ENCODE measurements around the gene ALAS2.
"Not testable (repeated sequence)": the region's sequence is repeated elsewhere in the genome, so short reads cannot be mapped to it uniquely, and the experiment has no call there.

ALAS2 gene, protein sequence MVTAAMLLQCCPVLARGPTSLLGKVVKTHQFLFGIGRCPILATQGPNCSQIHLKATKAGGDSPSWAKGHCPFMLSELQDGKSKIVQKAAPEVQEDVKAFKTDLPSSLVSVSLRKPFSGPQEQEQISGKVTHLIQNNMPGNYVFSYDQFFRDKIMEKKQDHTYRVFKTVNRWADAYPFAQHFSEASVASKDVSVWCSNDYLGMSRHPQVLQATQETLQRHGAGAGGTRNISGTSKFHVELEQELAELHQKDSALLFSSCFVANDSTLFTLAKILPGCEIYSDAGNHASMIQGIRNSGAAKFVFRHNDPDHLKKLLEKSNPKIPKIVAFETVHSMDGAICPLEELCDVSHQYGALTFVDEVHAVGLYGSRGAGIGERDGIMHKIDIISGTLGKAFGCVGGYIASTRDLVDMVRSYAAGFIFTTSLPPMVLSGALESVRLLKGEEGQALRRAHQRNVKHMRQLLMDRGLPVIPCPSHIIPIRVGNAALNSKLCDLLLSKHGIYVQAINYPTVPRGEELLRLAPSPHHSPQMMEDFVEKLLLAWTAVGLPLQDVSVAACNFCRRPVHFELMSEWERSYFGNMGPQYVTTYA

DNA sequence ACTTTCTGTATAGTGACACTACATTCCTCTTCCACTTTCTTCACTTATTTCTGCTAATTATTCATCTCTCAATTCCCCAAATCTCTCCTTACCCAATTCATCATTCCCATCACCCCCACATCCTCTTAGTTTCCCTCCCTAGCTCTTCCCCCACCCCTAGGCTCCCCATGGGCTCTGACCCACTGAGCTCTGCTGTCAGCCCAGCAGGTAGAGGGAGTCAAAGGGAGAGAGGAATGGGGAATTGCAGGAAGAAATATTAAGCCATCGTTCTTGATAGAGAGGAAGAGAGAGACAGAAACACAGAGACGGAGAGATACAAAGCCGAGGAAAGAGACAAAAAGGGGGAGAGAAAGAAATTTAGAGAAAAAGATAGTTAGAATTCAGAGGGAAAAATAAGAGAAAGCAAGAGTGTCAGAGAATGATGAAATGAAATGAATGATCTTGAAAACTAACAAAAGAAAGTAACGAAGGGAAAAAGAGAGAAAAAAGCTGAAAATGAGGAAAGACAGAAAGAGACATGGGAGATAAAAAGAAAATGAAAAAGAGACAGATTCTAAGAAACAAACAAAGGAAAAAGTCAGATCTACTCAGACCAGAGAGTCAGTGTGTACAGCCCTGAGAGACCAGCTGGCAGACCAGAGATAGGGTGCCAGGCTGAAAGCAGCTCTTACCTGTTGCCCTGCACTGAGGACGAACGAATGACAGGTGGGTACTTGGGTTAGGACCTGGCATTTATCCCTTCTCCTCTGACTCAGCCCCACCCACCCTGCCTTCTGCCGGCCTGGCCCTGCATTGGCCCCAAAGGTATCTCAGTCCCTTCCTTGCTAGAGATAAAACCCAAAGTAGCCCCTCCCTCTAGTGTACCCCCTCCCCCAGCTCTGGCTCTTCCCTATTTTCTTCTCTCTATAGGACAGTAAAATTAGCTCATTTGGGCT lies at the start of gene ALAS2:
ALAS2 (minus strand) TSS at position 707 of the 935 bp plus-strand sequence. CDS start 4,977 bp downstream, outside the sequence.
- no peak for DNase-seq (ENCODE audit: low read depth in 3 of 3)

DNA sequence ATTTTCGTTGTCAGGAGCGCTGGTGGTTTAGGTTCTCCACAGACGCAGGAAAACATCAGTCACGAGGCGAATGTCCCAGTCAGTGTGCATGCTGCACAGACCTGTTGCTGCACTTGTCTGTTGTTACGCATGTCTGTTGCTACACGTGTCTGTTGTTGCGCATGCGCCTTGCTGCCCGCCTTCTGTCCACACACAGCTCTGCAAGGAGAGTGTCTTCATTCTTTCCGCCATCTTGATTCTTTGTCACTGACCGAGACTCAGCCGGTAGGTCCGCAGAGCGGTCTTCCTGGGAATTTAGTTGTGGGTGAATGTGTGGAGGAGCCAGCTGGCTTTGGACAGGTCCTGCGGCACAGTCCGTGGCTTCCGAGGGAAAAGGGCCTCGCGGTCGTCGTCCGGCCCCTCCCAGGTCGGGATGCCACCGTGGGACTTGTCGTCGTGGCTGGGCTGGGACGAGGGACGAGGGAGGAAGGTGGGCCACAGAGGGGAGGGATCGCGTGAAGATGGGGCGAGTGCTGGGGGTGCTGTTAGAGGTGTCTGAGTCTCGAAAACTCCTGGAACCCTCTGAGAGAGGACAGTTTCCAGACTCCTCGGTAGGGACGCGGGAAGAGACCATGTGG lies 44.2 kb upstream of the ALAS2 start, which contains the start of gene PAGE2B:
PAGE2B (plus strand) TSS at position 180 of the 617 bp plus-strand sequence. CDS start 1,012 bp downstream, outside the sequence.
- no peak for DNase-seq (ENCODE audit: low read depth in 3 of 3)

DNA sequence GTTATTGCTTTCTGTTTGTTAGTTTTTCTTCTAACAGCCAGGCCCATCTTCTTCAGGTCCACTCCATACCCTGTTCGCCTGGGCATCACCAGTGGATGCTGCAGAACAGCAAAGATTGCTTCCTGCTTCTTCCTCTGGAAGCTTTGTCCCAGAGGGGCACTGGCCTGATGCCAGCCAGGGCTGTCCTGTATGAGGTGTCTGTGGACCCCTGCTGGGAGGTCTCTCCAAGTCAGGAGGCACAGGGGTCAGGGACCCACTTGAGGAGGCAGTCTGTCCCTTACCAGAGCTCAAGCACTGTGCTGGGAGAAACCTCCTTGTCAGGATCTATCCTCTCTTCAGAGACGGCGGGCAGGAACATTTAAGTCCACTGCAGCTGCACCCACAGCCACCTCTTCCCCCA lies 41.5 kb upstream of the ALAS2 start:
- no peak for DNase-seq (ENCODE audit: low read depth in 3 of 3)

DNA sequence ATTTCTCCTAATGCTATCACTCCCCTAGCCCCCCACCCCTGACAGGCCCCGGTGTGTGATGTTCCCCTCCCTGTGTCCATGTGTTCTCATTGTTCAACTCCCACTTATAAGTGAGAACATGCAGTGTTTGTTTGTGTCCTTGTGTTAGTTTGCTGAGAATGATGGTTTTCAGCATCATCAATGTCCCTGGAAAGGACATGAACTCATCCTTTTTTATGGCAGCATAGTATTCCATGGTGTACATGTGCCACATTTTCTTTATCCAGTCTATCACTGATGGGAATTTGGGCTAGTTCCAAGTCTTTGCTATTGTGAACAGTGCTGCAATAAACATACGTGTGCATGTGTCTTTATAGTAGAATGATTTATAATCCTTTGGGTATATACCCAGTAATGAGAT lies 36.4 kb upstream of the ALAS2 start:
- DNase-seq (ENCODE audit: low read depth in 3 of 3): not testable (repeated sequence)

DNA sequence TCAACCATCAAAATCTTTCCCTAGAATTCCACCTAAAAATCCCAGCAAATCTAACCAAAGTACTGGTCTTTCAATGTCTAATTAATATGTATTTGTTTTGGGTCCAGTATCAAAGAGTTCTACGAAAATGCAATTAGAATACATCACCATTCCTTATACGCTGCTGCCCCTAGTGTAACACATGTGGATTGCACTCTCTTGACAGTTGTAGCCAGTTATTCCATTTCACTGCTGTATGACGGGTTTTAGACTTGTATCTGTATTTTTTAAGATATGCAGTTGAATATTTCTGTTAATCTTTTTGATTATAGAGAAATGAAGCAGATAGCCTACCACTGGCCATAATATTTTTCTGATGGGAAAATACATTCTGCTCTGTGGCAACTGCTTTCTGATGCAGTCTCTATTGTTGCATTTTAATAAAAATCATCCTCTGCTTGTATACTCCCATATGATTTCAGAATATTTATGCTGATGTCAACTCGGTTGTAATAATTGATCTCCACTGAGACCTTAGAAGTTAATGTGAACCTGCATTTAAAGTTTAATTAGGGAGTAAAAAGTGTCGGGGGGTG lies 27.0 kb upstream of the ALAS2 start:
- DNase-seq (ENCODE audit: low read depth in 3 of 3): peak in 1 of 3 experiments; percentile 6

DNA sequence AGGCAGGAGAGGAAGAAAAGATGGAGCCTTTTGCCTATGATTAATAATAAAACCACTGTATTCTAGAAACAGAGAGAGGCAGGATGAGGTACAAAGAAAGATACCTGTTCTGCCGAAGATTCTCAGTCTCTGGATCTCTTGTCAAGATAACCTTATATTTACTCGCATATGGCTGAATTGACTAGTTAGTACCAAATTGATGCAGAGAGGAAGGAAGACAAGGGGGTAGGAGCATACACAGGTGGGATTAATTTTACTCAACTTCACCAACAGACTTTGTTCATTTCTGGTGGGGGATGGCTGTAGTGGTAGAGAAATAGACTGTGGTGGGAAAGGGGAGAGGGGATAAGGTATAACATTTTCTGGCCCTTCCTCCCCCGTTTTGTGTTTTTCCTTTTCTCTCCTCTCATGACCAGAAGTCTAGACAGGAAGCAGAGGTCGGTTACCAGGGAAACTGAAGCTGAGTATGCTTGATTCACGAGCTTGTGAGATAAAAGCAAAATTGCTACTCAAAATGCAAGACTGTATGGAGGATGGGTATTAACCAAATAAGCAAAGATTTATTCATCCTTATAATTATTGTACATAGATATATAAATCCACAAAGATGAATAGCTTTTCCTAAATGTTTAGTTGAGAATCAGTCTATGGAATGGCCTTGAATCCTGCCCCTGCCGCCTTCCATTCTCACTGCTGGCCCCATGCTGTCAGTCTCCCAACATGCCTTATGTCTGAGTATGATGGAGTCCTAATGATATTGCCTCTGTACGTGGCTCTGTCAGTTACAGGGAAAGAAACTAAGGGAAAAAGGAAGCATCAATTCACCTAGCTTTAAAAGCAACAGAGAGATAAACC lies 26.3 kb upstream of the ALAS2 start:
- peak in 1 of 3 experiments; percentile 5 for DNase-seq (ENCODE audit: low read depth in 3 of 3)

DNA sequence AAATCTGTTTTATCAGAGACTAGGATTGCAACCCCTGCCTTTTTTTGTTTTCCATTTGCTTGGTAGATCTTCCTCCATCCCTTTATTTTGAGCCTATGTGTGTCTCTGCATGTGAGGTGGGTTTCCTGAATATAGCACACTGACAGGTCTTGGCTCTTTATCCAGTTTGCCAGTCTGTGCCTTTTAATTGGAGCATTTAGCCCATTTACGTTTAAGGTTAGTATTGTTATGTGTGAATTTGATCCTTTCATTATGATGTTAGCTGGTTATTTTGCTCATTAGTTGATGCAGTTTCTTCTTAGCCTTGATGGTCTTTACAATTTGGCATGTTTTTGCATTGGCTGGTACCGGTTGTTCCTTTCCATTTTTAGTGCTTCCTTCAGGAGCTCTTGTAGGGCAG lies 19.8 kb upstream of the ALAS2 start:
- DNase-seq (ENCODE audit: low read depth in 3 of 3): not testable (repeated sequence)

DNA sequence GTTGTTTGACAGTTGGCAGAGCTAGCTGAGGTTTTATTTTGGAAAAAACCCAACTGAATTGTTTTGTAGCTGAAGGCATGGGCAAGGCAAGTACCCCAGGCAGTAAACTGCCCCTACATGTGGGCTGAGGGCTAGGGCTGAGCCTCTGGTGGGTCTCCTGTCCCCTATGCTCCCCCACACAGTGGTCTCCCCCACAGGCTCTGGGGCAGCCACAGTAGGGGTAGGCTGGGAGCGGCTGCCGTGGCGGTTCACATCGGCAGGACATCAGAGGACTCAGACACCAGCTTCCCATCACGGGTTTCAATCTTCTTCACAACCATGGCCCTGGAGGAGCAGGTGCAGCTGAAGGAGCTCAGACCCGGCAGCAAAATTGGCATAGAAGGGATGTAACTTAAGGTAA lies 10.7 kb upstream of the ALAS2 start:
- DNase-seq (ENCODE audit: low read depth in 3 of 3): no peak

DNA sequence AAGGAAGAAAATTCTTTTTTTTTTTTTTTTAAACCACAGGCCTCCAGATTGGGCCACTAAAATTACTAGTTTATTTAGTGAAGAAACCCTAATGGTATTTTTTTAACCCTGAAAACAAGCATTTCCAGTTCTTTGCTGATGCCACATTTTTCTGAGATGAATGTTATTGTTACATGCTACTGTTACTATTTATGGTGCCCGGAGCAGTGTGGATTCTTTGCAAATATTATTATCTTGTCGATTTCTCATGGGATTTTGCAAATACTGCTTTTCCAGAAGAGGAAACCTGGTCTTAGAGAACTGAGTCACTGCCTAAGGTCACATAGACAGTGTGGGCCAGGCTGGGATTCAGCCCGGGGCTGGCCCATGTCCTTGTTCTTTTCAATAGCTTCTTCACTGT lies 8.7 kb upstream of the ALAS2 start:
- no peak for DNase-seq (ENCODE audit: low read depth in 3 of 3)

DNA sequence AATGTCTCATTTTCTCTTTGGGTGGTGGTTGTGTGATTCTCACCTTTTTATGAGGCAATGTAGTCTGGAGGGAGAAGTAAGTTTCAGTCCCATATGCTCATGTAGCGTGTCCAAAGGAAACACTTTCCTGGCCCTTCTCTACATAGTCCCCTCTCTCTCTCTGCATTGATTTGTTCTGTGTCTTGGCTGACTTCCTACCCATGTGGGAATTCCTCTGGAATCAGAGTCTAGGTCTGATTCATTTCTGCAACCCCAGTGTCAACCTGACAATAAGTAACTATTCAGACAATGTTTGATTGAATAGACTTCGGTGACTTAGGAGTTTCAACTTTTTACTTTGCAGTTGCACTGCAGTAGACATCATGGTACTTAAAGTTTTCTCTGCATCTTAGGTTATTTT lies 2.7 kb upstream of the ALAS2 start:
- DNase-seq (ENCODE audit: low read depth in 3 of 3): no peak

DNA sequence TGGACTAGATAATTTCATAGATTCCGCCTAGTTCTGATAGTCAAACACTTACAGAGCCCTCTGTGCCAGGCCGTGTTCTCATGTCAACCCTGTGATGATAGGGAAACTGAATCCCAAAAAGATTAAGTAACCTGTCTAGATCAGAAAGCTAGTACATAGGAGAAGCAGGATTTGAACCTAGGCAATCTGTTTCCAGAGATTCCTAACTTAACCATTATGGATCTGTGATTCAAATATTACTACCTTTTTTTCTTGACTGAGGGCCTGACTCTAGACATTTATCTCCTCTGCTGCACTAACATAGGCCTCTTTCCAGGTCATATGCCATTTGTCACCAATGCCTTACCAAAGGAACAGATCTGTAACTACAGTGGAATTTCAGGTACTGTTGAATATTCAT lies 1.5 kb downstream of the ALAS2 start:
- DNase-seq (ENCODE audit: low read depth in 3 of 3): no peak

DNA sequence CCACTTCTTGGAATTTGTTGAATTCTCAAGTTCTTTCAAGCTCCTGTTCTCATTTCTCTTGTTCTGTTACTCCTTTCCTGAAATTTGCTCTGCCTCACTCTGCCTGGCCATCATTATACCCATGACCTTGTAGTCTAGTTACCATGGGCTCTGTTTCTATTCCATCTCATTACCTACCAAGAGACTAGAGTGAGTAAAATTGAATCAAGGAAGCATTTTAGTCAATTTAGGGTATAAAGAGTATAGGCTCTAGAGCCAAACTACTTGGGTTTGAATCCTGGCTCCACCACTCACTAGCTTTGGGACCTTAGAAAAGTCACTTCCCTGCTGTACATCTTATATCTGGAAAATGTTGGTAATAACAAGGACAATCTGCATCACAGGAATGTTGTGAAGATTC lies 2.2 kb downstream of the ALAS2 start:
- no peak for DNase-seq (ENCODE audit: low read depth in 3 of 3)

DNA sequence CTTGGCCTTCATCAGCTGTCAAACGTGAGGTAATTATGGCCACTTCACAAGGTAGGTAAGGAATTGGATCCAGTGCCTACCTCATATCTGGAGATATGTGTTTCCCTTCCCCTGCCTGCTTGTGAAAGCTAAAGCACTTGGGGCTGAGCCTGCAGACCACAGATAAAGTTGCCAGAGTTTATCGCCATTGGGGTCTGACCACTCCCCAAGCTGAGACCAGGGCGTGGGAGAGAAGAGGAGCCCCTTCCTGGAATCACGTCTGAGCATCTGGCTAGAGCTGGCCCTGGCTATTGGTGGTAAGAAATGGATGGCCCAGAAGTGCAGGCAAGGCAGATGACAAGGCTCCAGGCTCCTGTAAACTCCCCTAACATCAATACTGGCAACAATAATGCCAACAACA lies 2.7 kb downstream of the ALAS2 start:
- DNase-seq (ENCODE audit: low read depth in 3 of 3): no peak

DNA sequence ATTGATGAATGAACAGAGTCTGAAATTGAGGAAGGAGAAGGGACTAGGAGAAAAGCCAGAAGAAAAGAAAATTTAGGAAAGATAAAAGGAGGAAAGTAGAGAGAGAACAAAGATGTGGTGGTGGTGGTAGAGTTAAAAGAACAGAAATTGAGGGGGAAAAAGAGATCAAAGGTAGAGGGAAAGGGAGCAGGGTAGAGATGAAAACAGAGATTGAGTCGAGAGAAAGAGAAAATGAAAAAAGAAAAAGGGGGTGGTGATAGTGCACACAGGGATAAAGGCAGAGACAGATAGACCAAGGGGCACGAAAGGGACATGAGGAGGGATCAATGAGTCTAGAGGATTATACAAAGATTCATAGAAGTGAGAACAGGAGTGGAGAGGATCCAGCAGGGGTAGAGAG lies 3.9 kb downstream of the ALAS2 start:
- DNase-seq (ENCODE audit: low read depth in 3 of 3): no peak

DNA sequence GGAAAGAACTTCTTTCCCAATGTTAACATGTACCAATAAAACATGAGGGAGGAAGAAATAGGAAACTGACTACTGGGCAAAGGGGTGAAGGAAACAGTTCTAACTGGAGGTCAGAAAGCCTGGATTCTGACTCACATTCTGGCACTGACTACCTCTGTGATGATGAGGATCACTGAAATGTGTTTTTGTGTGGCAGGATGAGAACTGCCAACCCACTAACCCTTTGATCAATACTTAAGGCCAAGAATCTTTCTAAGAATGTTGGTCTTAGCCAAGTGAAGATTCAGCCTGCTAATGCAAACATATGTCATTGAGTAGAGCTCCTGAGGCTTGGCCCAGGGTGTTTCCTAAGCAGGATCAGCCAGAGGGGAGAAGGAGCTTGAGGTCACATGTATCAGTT lies 4.6 kb downstream of the ALAS2 start:
- no peak for DNase-seq (ENCODE audit: low read depth in 3 of 3)

DNA sequence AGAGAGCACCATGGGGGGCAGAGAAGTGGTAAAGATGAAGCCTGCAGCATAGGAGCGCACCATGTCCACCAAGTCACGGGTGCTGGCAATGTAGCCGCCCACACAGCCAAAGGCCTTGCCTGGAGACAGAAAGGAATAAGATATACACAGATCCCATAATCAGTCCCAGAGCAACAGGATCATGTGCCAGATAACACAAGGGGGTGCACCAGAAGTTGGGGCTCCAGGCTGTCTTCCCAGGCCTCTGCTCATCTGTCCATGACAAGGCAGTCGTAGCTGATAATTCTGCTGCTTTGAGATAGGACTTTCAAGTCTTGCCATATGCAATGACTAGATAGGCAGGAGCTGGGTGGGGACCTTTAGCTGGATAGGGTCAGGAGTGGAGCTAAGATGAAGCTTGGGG lies 15.9 kb downstream of the ALAS2 start:
- DNase-seq (ENCODE audit: low read depth in 3 of 3): no peak

DNA sequence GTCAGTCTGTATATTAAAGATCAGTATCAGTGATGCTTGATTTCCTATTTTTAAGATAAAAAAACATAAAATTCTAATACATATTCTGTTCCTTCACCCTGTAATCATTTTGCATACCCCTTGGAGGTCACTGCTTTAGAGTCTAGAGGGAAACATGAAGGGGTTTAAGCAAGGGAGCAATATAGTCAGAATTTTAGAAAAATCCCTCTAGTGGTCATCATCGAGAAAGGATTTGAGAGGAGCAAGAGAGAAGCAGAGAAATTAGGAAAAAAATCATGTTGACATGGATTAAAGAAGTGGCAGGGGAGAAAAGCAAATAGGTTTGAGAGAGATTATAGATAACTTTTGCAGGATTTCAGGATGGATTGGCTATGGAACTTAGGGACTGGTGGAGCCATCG lies 19.5 kb downstream of the ALAS2 start:
- no peak for DNase-seq (ENCODE audit: low read depth in 3 of 3)

DNA sequence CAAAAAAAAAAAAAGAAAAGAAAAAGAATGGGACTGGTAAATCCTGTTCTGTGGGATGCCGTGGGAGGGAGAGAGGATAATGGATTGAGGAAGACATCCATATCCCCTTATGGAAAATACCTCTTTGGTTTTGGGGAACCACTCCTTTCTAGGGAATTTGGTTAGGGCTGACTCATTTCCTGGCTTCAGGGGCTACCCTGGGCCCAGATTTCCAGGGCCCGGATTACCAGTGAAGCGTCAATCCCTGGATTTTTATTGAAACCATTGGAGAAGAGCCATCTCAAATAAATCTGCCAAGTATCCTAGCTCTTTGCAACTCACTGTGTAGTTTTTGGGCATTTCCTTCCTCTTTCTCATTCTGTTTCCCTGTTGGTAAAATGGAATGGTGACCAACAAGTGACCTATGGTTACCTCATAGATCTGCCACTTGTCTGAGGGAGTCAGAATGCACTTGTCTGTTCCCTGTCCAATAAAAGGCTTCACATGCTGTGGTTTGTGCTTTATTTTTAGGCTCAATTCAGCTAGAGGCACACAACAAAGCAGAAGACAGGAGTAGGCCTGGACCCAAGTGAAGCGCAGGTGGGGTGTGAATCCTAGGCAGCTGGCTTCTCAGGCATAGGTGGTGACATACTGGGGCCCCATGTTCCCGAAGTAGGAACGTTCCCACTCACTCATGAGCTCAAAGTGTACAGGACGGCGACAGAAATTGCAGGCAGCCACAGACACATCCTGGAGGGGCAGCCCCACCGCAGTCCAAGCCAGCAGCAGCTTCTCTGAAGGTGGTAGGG lies 22.0 kb downstream of the ALAS2 start:
- DNase-seq (ENCODE audit: low read depth in 3 of 3): no peak

DNA sequence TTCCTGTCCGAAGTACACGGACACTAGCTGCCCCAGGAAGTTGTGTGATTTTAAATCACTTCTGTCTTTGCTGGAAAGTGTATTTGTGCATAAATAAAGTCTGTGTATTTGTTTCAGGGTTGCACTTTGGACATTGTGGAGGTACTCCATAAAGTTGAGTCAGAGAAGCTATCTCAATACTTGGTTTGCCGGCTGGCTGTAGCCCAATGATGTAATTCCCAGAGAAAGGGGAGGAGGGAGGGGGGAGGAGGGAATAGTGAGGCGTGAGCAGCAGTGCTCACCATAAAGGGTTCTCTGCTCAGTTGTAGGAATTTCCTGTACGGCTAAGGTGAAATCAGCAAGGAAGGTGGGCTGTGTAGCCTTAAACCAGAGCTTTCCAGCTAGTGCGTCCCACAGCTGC lies 23.1 kb downstream of the ALAS2 start:
- no peak for DNase-seq (ENCODE audit: low read depth in 3 of 3)
